GM12873 (cell line): ENCODE results near the gene SLC7A7.

Experiments used
- TF ChIP-seq, protein P1 (sequence below): IDR thresholded peaks from 2 replicates; pipeline ENCODE4 v1.5.1; 2012; ENCODE audit warnings: low read depth, mild to moderate bottlenecking, moderate library complexity, low read length, control low read depth; ENCODE audit not compliant: insufficient read depth; ENCODE audit errors: missing control alignments

The SLC7A7 gene

DNA sequence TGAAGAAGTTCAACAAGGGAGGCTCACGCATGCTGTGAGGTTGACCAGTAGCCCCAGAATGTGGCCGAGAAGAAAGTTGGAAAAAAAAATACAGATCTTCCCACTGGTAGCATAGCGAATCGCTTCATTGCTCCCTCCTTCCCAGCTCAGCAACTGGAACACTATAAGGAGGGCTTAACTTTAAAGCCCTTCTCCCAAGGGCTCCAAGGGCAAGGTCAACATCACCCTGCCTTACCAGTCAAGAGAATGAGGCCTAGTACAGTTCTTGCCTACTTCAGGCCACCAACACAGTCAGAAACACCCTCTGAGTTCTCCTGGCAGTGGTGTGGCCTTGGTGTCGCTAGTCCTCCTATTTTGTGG lies 34.3 kb downstream of the SLC7A7 start:
- TF ChIP-seq, protein P1, sequence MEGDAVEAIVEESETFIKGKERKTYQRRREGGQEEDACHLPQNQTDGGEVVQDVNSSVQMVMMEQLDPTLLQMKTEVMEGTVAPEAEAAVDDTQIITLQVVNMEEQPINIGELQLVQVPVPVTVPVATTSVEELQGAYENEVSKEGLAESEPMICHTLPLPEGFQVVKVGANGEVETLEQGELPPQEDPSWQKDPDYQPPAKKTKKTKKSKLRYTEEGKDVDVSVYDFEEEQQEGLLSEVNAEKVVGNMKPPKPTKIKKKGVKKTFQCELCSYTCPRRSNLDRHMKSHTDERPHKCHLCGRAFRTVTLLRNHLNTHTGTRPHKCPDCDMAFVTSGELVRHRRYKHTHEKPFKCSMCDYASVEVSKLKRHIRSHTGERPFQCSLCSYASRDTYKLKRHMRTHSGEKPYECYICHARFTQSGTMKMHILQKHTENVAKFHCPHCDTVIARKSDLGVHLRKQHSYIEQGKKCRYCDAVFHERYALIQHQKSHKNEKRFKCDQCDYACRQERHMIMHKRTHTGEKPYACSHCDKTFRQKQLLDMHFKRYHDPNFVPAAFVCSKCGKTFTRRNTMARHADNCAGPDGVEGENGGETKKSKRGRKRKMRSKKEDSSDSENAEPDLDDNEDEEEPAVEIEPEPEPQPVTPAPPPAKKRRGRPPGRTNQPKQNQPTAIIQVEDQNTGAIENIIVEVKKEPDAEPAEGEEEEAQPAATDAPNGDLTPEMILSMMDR: no peak

DNA sequence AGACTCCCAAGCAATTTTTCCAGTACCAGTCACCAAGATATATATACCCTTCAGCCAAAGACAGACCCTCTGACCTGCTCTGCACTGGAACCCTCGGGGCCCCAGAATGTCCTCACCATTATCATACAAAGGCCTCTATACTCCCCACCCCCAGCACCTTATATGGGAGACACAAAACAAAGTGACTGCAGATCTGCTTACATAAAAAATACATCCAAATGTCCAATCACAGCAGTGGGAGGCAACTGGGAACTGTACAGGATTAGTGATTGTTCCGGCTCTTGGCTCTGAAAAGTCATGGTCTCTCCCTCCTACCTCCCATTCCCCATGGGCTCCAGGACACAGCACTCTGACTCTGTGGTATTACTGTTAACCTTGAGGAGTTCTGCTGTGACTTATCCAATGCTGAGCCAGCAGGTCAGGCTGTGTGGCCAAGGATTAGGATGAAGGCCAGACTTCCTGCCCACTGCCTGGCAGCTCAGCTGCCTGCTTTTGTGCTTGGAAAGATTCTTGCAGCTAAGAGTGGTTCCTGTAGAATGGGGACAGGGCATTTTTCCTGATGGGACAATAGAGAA lies 35.0 kb downstream of the SLC7A7 start:
- TF ChIP-seq, protein P1: no peak

DNA sequence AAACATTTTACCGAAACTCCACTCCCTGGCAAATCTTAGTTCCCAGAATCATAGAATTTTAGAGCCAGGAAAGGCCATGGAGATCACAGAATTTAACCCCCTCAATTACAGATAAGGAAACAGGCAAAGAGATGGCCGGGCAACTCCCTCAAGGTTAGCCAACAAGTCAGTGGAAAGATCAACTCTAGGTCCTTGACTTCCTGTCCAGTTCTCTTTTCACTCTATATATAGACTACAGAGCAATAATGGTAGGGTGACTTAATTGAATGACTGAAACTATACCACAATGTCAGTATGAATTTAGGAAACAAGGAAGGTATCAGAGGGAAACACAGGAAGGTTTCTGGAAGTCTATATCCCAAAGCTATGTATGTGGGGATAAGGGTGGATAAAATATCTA lies 37.2 kb downstream of the SLC7A7 start:
- TF ChIP-seq, protein P1: no peak

DNA sequence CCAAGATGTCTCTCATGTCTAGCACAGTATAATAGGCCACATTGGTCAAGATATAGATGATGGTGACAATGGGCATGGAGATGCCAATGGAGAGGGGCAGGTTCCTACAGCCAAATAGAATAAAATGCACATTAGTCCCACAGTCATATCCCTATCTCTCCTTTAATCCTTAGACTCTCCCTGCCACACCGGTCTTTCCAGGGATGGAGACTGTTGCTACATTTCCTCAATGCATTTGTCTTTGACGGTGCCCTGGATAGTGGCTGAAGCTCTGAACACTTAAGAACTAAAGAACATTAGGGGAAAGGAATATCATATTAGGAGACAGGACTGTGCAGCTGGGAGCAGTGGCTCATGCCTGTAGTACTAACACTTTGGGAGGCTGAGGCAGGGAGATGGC lies 39.0 kb downstream of the SLC7A7 start:
- TF ChIP-seq, protein P1: no peak

DNA sequence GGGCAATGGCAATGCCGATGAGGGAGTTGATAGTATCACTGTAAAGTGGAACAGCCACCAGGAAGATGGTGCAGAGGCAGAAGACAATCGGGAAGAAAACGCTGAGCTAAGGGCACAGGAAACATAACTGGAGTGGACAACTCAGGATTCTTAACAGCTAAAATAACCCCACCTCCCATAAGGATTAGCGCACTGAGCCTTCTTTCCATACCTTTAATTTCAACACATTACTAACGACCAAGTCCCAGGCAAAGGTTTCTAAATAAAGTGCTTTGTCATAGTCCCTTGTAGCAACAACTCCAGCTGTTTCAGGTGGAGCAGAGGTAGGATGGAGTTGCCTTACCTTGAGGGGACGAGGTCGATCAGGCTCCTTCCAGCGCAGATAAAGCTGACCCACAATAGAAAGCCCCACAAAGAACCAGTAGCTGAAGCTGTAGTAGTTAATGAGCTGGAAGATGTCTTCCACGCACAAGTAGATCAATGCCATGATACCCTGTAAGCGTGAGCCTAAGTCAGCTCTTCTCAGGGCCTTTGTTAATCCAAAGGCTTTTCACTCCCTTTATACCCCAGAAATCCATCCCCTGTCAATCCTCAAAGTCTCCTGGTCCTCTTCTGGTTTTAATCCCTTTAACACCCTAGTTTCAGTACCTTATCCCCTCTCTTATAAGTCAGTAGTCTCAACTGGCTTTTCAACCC lies 41.1 kb downstream of the SLC7A7 start:
- TF ChIP-seq, protein P1: no peak

DNA sequence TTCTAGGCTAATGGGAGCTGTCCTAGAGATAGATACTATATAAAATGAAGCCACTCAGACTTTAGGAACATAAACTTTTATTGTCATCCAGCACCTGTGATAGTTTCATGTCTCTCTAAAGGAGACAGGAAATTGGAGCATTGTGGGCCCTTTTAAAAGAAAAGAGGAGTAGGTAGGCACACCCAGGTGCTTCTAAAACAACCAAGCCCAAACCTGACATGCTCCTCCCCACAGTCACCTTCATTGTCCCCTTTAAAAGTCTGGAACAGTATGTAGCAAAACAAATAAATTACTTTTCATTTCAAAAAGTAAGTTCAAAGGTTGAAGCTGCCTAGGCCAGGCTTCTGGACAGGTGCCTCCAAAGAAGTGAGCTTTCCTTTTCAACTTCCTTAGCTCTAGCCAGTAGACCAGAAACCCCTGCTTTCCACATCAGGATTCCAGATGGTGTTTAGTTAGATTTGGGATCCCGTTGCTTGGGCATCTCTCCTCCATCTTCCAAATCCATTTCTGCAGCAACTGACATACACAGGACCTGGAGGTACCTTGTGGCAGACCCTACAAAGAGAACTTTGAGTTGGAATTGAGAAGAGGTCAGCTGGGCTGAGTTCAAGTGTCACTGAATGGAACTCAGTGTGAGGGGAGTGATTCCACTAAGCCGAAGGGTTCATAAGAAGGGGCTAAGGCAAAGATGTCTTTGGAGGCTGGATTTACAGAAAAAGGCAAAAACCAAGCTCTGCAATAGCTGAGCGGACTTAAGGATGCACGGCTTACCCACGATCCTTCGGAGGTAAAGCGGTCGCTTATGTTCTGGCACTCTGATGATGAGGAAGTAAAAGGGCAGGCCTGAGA lies 41.8 kb downstream of the SLC7A7 start:
- TF ChIP-seq, protein P1: no peak

DNA sequence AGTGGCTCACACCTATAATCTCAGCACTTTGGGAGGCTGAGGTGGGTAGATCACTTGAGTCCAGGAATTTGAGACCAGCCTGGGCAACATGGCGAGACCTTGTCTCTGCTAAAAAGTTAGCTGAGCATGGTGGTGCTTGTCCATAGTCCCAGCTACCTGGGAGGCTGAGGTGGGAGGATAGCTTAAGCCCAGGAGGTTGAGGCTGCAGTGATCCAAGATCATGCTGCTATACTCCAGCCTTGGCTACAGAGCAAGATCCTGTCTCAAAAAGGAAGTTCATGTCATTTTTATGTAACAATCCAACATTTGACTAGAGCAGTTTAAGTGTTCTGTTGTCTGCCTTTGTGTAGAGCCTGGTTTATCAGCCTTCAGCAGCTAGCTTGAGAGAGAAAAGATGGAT lies 42.5 kb downstream of the SLC7A7 start:
- TF ChIP-seq, protein P1: no peak
